Measurements from ENCODE around the gene FOXP4. TPM values are rescaled to one million over a fixed set of nuclear protein-coding genes. Genes with fewer than 3 reads are reported as not detected.

FOXP4 gene
- total RNA-seq, 3 donors from 2014 or later (not counting 1 experiment from before 2014, with no cell fraction given): 11.2 to 21.1 (median 14.7) TPM

DNA sequence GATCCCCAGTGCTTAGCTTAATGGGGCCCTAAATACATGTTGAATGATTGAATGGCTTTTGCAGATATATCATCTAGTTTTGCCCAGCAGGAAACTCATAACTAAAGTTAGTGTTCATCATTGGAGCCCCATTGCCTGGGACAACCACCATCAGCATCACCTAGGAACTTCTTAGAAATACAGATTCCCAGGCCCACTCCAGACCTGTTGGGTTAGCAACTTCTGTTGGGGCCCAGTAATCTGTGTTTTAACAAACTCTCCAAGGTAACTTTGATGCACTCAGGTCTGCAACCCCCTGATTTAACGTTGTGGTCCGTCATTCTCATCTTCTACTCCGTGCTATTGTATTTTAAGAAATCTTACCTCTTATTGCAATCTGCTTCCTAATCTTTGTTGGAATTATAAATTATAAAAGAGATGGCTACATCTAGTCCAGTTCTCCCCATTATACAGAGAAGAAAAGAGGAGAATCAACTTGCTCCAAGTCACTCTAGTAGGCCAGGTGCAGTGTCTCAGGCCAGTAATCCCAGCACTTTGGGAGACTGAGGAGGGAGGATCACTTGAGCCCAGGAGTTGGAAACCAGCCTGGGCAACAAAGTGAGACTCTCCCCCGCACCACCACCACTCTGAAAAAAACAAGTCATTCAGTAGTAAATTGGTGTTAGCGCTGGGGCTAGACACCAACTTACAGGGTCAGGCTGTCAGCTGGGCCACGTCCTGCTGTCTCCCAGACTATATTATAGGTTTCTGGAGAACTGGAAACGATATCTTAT is 13.7 kb downstream of the FOXP4 start:
- no peaks in the 10 kb centered on the region for H3K9me3 ChIP-seq (ENCODE audit: control insufficient read depth, insufficient read depth, low read length)
- TF ChIP-seq, protein P1, sequence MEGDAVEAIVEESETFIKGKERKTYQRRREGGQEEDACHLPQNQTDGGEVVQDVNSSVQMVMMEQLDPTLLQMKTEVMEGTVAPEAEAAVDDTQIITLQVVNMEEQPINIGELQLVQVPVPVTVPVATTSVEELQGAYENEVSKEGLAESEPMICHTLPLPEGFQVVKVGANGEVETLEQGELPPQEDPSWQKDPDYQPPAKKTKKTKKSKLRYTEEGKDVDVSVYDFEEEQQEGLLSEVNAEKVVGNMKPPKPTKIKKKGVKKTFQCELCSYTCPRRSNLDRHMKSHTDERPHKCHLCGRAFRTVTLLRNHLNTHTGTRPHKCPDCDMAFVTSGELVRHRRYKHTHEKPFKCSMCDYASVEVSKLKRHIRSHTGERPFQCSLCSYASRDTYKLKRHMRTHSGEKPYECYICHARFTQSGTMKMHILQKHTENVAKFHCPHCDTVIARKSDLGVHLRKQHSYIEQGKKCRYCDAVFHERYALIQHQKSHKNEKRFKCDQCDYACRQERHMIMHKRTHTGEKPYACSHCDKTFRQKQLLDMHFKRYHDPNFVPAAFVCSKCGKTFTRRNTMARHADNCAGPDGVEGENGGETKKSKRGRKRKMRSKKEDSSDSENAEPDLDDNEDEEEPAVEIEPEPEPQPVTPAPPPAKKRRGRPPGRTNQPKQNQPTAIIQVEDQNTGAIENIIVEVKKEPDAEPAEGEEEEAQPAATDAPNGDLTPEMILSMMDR (IDR thresholded peaks at IDR 0.05): no peak
- peaks cover 26% of the 10 kb centered on the region for H3K4me1 ChIP-seq (ENCODE audit: control insufficient read depth, insufficient read depth, low read length)
- peak overlapping the region; percentile 65 for H3K27ac ChIP-seq (ENCODE audit: low read length)
- WGBS (ENCODE audit: insufficient coverage): 46% methylated on average over 5 of the region's 7 CpGs
- no peaks in the 10 kb centered on the region for H3K27me3 ChIP-seq (ENCODE audit: control insufficient read depth, insufficient read depth, low read length)
- Mint-ChIP-seq H3K9me3 (no peaks in the 10 kb centered on the region), H3K27me3 (ENCODE audit: low read depth in 2 of 2) (peaks cover 0 to 3% of the 10 kb centered on the region in 2 donors), H3K27ac (peak overlapping the region; percentile 88 to 92), H3K4me1 (peaks cover 27 to 31% of the 10 kb centered on the region in 2 donors), H3K4me3 (peak overlapping the region; percentile 94), H3K36me3 (no peaks in the 10 kb centered on the region)
- intact Hi-C loops (cut with micrococcal nuclease): loop anchor here (2.0 kb wide), 1 partner anchor 13 kb away; the partner anchor contains the start of gene FOXP4
- peak in 1 of 3 donors; percentile 1 for ATAC-seq
- no peak for DNase-seq
- H3K4me3 ChIP-seq (ENCODE audit: low read length): peak overlapping the region; percentile 53
- no peaks in the 10 kb centered on the region for H3K36me3 ChIP-seq (ENCODE audit: control insufficient read depth, insufficient read depth, low read length)

DNA sequence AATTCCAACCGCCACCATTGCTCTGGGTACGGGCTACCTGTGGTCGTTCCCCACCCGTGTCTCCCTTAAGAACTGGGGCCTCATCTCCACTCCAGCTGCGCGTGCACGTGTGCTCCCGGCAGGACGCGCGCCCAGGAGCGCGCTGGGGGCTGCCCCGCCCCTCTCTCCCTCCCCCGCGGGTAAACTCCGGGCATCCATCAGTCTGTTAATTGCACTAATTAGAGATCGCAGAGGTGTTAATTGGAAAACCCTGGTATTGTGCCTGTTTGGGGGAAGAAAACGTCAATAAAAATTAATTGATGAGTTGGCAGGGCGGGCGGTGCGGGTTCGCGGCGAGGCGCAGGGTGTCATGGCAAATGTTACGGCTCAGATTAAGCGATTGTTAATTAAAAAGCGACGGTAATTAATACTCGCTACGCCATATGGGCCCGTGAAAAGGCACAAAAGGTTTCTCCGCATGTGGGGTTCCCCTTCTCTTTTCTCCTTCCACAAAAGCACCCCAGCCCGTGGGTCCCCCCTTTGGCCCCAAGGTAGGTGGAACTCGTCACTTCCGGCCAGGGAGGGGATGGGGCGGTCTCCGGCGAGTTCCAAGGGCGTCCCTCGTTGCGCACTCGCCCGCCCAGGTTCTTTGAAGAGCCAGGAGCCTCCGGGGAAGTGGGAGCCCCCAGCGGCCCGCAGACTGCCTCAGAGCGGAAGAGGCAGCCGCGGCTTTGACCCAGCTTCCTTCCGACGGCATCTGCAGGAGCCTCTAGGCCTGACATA is 14.4 kb downstream of the FOXP4 start:
- peak overlapping the region; percentile 94 for H3K4me3 Mint-ChIP-seq
- DNase-seq: peak; percentile 73 to 96
- H3K4me1 ChIP-seq (ENCODE audit: control insufficient read depth, insufficient read depth, low read length): peaks cover 26% of the 10 kb centered on the region
- TF ChIP-seq, protein P1 (IDR thresholded peaks at IDR 0.05): no peak
- H3K27ac Mint-ChIP-seq: peak overlapping the region; percentile 88 to 92
- H3K27ac ChIP-seq (ENCODE audit: low read length): peak overlapping the region; percentile 65
- H3K9me3 Mint-ChIP-seq: no peaks in the 10 kb centered on the region
- H3K36me3 ChIP-seq (ENCODE audit: control insufficient read depth, insufficient read depth, low read length): no peaks in the 10 kb centered on the region
- no peaks in the 10 kb centered on the region for H3K36me3 Mint-ChIP-seq
- H3K4me3 ChIP-seq (ENCODE audit: low read length): peak overlapping the region; percentile 53
- peaks cover 25 to 30% of the 10 kb centered on the region in 2 donors for H3K4me1 Mint-ChIP-seq
- H3K27me3 Mint-ChIP-seq (ENCODE audit: low read depth in 2 of 2): peaks cover 0 to 3% of the 10 kb centered on the region in 2 donors
- 2% methylated on average over 53 of the region's 53 CpGs for WGBS (ENCODE audit: insufficient coverage)
- intact Hi-C loops (cut with micrococcal nuclease): loop anchor here (1.0 to 2.0 kb wide), 2 partner anchors 14 to 28 kb away; partner anchors contain the start of gene FOXP4
- H3K9me3 ChIP-seq (ENCODE audit: control insufficient read depth, insufficient read depth, low read length): no peaks in the 10 kb centered on the region
- no peaks in the 10 kb centered on the region for H3K27me3 ChIP-seq (ENCODE audit: control insufficient read depth, insufficient read depth, low read length)
- ATAC-seq: peak; percentile 85 to 90 (median 88)

DNA sequence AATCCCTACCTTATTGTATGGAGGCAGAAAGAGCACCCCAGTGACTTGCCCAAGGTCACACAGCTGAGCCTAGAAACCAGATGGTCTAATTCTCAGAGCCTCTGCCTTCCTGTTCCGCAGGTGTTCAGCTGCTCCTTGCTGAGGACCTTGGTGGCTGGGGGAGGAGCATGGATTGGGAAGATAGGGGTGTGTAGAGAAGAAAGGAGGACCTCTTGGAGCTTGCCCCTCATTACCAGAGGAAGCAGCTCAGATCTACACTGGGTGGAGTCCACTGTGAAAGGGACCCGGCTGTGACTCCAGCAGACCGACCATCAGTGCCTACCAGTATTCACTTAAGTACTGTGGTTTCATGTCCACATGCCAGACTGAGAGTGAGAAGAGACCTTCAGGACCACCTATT is 15.2 kb downstream of the FOXP4 start:
- TF ChIP-seq, protein P1 (IDR thresholded peaks at IDR 0.05): no peak
- Histone ChIP-seq H3K9me3 (ENCODE audit: control insufficient read depth, insufficient read depth, low read length) (no peaks in the 10 kb centered on the region), H3K4me1 (ENCODE audit: control insufficient read depth, insufficient read depth, low read length) (peaks cover 26% of the 10 kb centered on the region), H3K27ac (ENCODE audit: low read length) (peak overlapping the region; percentile 65), H3K4me3 (ENCODE audit: low read length) (no peak overlapping the region), H3K27me3 (ENCODE audit: control insufficient read depth, insufficient read depth, low read length) (no peaks in the 10 kb centered on the region), H3K36me3 (ENCODE audit: control insufficient read depth, insufficient read depth, low read length) (peaks cover 3% of the 10 kb centered on the region)
- peak overlapping the region; percentile 31 for H3K4me3 Mint-ChIP-seq
- H3K36me3 Mint-ChIP-seq: no peaks in the 10 kb centered on the region
- intact Hi-C loops (cut with micrococcal nuclease): loop anchor here (1.0 to 2.0 kb wide), 2 partner anchors 15 to 29 kb away; partner anchors contain the start of gene FOXP4
- no peaks in the 10 kb centered on the region for H3K27me3 Mint-ChIP-seq (ENCODE audit: low read depth in 2 of 2)
- peaks cover 21 to 26% of the 10 kb centered on the region in 2 donors for H3K4me1 Mint-ChIP-seq
- ATAC-seq (peak in 1 of 3 donors; percentile 3), DNase-seq (peak in 1 of 2 donors; percentile 22)
- WGBS (ENCODE audit: insufficient coverage): 85% methylated on average over 3 of the region's 3 CpGs
- peak overlapping the region; percentile 88 to 92 for H3K27ac Mint-ChIP-seq
- no peaks in the 10 kb centered on the region for H3K9me3 Mint-ChIP-seq
